C1 segment of cervical spinal cord (tissue), 14 donors: ENCODE data around the gene WASF3.
A peak's percentile ranks its signal among the peaks of the same experiment; 100 is the strongest.
"Not testable (repeated sequence)": the region's sequence is repeated elsewhere in the genome, so short reads cannot be mapped to it uniquely, and the experiment has no call there.

Experiments
- DNase-seq, 14 donors: peaks; one replicate each; lab custom pipeline; 2025; lab: John Stamatoyannopoulos, UW

WASF3 gene

GRCh38 chr13:26626271-26626670 is 68.8 kb downstream of the WASF3 start:
- no peak for DNase-seq

- no peak for DNase-seq
Observed at GRCh38 chr13:26628706-26629105, 71.2 kb downstream of the WASF3 start.

DNA sequence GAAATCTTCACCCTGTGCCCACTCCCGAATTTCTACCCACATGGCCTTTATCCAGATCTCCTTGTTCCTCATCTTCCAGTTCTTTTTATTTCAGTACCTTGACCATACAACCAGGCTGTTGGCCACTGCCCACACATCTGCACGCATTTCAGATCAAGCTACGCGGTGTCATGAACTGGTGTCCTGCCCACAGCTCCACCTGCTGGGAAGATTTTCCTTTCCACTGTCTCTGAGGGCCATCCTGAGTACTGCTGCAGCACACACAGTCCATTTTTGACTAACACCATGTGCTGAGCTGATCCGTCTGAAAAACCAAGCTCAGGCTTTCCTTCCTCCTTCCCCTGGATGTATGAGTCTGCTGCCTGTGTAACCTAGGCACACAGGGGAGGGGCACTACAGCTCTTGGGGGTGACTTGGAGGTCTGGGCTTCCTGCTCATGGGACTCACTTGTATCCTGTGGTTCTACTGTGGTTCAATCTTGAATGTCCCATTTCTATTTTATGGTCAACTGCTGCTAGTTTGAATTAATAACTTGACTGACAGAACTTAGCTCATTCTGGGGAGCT is 71.9 kb downstream of the WASF3 start:
- DNase-seq = no peak

GRCh38 chr13:26635634-26636033 is 78.2 kb downstream of the WASF3 start:
- DNase-seq = not testable (repeated sequence)

GRCh38 chr13:26636073-26636472 is 78.6 kb downstream of the WASF3 start:
- not testable (repeated sequence) for DNase-seq

DNA sequence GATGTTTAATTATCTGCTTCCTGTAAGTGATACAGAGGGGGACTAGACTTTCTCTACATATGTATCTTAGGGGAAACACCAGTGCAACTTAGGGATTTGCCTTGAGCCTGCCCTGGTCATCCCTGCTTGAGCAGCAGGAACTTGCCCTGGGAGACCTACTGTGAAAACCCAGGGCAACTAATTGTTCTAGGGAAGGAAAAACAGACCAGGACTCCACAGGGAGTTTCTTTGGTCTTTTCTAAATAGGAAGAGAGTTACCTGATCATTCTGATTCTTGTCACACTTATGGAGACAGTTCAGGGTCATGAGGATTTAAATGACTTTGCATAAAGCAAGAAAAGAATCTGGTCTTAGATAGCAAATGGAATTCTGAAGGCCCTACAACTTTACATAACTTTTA is 89.1 kb downstream of the WASF3 start:
- no peak for DNase-seq

DNA sequence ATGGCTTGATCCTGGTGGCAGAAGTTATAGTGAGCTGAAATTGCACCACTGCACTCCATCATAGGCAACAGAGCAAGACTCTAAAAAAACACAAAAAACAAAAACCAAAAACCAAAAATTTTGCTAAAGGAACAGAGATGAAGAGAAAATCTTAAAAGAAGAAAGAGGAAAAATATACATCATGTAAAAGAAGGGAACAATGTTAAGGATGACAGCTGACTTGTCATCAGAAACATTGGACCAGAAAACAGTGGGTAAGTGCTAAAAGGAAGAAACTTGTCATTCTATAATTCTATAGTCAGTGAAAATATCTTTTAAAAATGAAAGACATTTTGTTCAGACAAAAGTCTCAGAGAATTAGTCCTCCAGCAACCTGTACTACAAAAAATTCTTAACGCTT is 93.8 kb downstream of the WASF3 start:
- no peak for DNase-seq

DNA sequence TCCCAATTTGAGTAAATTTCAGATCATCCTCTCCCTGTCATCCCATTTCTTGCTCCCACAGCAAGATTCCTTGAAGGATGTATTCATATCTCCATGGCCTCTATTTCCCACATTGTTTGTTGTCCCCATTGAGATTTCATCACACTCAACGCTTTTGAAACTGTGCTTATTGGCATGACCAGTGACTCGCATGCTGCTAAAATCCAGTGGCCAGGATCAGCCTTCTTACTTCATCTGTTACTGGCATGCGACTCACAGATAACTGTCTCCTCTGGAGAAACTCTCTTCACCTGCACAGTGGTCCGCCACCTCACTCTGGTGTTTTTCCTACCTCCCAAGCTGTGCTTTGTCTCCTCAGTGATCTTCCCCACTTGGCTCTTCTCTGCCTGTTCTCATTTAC is 95.8 kb downstream of the WASF3 start:
- no peak for DNase-seq

DNA sequence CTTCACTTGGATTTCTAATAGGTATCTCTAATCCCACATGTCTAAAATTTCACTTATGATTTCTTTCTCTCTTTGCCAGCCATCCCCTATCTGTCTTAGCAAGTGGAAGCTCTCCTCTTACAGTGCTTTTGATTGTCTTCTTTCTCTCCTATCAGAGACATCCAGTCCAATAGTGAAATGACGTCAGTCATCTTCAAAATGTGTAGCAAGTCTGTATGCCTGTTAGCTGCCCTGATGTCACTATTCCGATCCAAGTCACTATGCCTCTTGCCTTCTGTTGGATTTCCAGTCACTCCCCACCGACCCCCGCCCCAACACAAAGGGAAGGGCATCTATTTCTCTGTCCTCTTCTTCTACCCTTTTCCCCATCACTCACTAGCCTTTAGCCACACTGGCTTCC is 96.4 kb downstream of the WASF3 start:
- no peak for DNase-seq

- DNase-seq = no peak
Observed at GRCh38 chr13:26656919-26657318, 99.4 kb downstream of the WASF3 start.

GRCh38 chr13:26658448-26659385 is 101.2 kb downstream of the WASF3 start:
- peak in 2 of 14 donors; percentile 5 to 24 for DNase-seq

GRCh38 chr13:26660185-26660584 is 102.7 kb downstream of the WASF3 start:
- peak in 1 of 14 donors; percentile 82 for DNase-seq

DNA sequence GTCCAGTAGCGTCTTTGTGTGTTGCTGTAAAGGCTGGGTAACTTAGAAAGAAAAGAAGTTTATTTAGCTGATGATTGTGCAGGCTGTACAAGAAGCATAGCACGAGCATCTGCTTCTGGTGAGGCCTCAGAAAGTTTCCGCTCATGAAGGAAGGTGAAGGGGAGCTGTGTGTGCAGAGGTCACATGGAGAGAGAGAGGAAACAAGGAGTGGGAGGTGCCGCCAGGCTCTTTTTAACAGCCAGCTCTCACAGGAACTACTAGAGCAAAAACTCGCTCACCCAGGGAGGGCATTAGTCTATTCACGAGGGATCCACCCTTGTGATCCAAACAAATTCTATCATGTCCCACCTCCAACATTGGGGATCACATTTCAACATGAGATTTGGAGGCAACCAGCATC is 103.3 kb downstream of the WASF3 start:
- DNase-seq = no peak

- DNase-seq = peak in 1 of 14 donors; percentile 35
Observed at GRCh38 chr13:26663791-26664190, 106.3 kb downstream of the WASF3 start.

DNA sequence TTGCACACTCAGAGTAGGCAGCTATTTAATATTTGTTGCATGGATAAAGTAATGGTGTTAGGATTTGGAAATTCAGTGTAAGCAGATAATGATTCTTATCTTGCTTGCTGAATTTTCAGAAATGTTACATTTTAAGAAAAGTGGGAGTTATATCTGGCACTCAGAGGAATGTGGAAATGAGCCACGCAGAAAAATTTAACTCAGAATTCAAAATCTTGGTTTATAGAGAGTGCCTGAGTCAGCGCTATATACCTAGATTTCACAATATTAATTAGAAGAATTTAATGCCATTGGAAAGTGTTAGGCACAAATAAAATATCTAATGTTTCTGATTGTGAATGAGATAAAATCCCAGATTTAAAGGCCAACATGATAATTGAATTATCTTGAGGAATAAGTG is 106.8 kb downstream of the WASF3 start:
- no peak for DNase-seq

- no peak for DNase-seq
Observed at GRCh38 chr13:26664876-26665275, 107.4 kb downstream of the WASF3 start.

GRCh38 chr13:26668357-26669146 is 111.1 kb downstream of the WASF3 start:
- no peak for DNase-seq

GRCh38 chr13:26673890-26674289 is 116.4 kb downstream of the WASF3 start:
- no peak for DNase-seq

GRCh38 chr13:26677156-26677555 is 119.7 kb downstream of the WASF3 start:
- no peak for DNase-seq

DNA sequence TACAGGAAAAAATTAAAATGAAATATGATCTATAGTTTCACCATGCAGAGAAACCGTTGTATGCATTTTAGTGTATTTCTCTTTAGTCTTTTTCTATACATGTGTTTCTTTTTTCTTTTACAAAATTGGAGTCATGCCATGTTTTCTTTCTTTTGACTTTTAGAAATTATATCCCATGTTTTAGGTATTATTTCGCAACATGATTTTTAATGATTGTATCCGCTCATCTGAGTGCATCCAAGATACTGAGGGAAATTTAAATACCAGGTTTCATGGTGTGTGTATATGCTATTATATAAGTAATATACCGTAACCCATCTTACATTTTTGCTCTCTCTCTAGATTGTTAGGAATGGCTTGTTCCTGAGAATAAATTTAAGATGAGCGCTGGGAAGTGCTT is 120.8 kb downstream of the WASF3 start:
- no peak for DNase-seq

GRCh38 chr13:26678796-26679195 is 121.3 kb downstream of the WASF3 start:
- DNase-seq = no peak

GRCh38 chr13:26679411-26680122 is 122.1 kb downstream of the WASF3 start:
- no peak for DNase-seq
